ENCODE data around the gene CCNY. TPM values are rescaled to one million over a fixed set of nuclear protein-coding genes. Genes with fewer than 3 reads are reported as not detected.

Gene CCNY
- 10 to 100 TPM; 69.9 to 99.4 (median 90.1) TPM for total RNA-seq
- polyA plus RNA-seq = 10 to 100 TPM; 26.0 to 32.3 TPM
- long read RNA-seq, donor 1, full-length matches to known transcripts = 207 of 251 reads
- long read RNA-seq, donor 1, partial matches to known transcripts = 3 of 251 reads
- long read RNA-seq, donor 1, other reads (novel, unspliced or antisense) = 41 of 251 reads
- long read RNA-seq, donor 2, full-length matches to known transcripts = 279 of 332 reads
- long read RNA-seq, donor 2, partial matches to known transcripts = 19 of 332 reads
- long read RNA-seq, donor 2, other reads (novel, unspliced or antisense) = 34 of 332 reads
- long read RNA-seq, donor 3, full-length matches to known transcripts = 17 of 33 reads
- long read RNA-seq, donor 3, partial matches to known transcripts = 5 of 33 reads
- long read RNA-seq, donor 3, other reads (novel, unspliced or antisense) = 11 of 33 reads

GRCh38 chr10:35336084-35336831 lies at the start of gene CCNY:
CCNY (plus strand) TSS chr10:35336509; CDS start chr10:35337054, 545 bp downstream.
- DNase-seq = peak; percentile 84 to 86
- Histone ChIP-seq H3K27ac (peak within 1 kb of the TSS; percentile 85 to 96 (median 92)), H3K27me3 (no peaks in the 10 kb centered on the region), H3K36me3 (peaks cover 0 to 8% (median 0%) of the 10 kb centered on the region in 9 donors), H3K4me1 (peaks cover 14 to 84% (median 78%) of the 10 kb centered on the region in 9 donors), H3K9me3 (no peaks in the 10 kb centered on the region), H3K4me3 (peak within 1 kb of the TSS; percentile 91 to 99 (median 96))
- 0% methylated on average over 59 to 95 of the region's 109 CpGs for WGBS, 2 donors
- intact Hi-C loops (cut with DNase I) = loop anchor here in 7 of 10 donors (2.0 to 10.0 kb wide), 10 partner anchors 36 to 229 kb away; partner anchors contain the start of gene CREM (in 3 of the 7)
- peak; percentile 86 to 94 (median 90) for ATAC-seq
- no peak for TF ChIP-seq CTCF (IDR thresholded peaks at IDR 0.05)

- intact Hi-C loops (cut with DNase I) = no loop called here
- DNase-seq (no peak), ATAC-seq (no peak)
- WGBS, 2 donors = 83 to 89% methylated on average over 1 of the region's 1 CpG
- Histone ChIP-seq H3K36me3 (no peaks in the 10 kb centered on the region), H3K9me3 (no peaks in the 10 kb centered on the region), H3K27me3 (no peaks in the 10 kb centered on the region), H3K4me3 (no peak overlapping the region), H3K4me1 (no peaks in the 10 kb centered on the region), H3K27ac (no peak overlapping the region)
- TF ChIP-seq CTCF (IDR thresholded peaks at IDR 0.05) = no peak
These were observed 47.1 kb upstream of the CCNY start for GRCh38 chr10:35289198-35289597.

GRCh38 chr10:35294506-35294905 lies 41.8 kb upstream of the CCNY start:
- peaks cover 0 to 8% (median 0%) of the 10 kb centered on the region in 11 donors for H3K9me3 ChIP-seq
- WGBS, 2 donors = 96 to 98% methylated on average over 1 of the region's 1 CpG
- H3K4me1 ChIP-seq = no peaks in the 10 kb centered on the region
- ATAC-seq (no peak), DNase-seq (no peak)
- intact Hi-C loops (cut with DNase I) = no loop called here
- H3K27me3 ChIP-seq = no peaks in the 10 kb centered on the region
- H3K27ac ChIP-seq = no peak overlapping the region
- H3K36me3 ChIP-seq = no peaks in the 10 kb centered on the region
- no peak for TF ChIP-seq CTCF (IDR thresholded peaks at IDR 0.05)
- no peak overlapping the region for H3K4me3 ChIP-seq

- no peak for DNase-seq
- Histone ChIP-seq H3K4me1 (peaks cover 0 to 7% (median 0%) of the 10 kb centered on the region in 9 donors), H3K36me3 (no peaks in the 10 kb centered on the region), H3K4me3 (no peak overlapping the region), H3K9me3 (peaks cover 0 to 8% (median 0%) of the 10 kb centered on the region in 11 donors), H3K27ac (no peak overlapping the region), H3K27me3 (peaks cover 0 to 4% (median 0%) of the 10 kb centered on the region in 7 donors)
- no peak for TF ChIP-seq CTCF (IDR thresholded peaks at IDR 0.05)
- 83 to 90% methylated on average over 3 of the region's 3 CpGs for WGBS, 2 donors
- ATAC-seq = no peak
- intact Hi-C loops (cut with DNase I) = no loop called here
These were observed 37.3 kb upstream of the CCNY start for GRCh38 chr10:35299016-35299415.
